Dendritic cell treated with granulocyte-macrophage colony-stimulating factor and Interleukin-4, amounts not matched to agents 40 ng/mL and 50 ng/mL, for 4 days (primary cell): ENCODE results near the gene ROR1.

Experiments used
- H3K27ac Mint-ChIP-seq: one replicate; pipeline ENCODE4 v1.8.0; 2022; ENCODE audit warnings: mild to moderate bottlenecking, mixed read lengths
- H3K27me3 Mint-ChIP-seq: one replicate; pipeline ENCODE4 v1.8.0; 2022; ENCODE audit warnings: mild to moderate bottlenecking, mixed read lengths
- H3K36me3 Mint-ChIP-seq: one replicate; pipeline ENCODE4 v1.8.0; 2022; ENCODE audit warnings: low read depth, mixed read lengths
- H3K4me1 Mint-ChIP-seq: one replicate; pipeline ENCODE4 v1.8.0; 2022; ENCODE audit warnings: low read depth, mixed read lengths
- H3K4me3 Mint-ChIP-seq: one replicate; pipeline ENCODE4 v1.8.0; 2022; ENCODE audit warnings: mild to moderate bottlenecking, moderate library complexity, mixed read lengths
- H3K9me3 Mint-ChIP-seq: one replicate; pipeline ENCODE4 v1.8.0; 2022; ENCODE audit warnings: mixed read lengths
- intact Hi-C: fragments of 100-400 bp; cut with micrococcal nuclease; formaldehyde crosslinking; loops from one replicate; pipeline ENCODE4 v1.15.0; 2022

The ROR1 gene

DNA sequence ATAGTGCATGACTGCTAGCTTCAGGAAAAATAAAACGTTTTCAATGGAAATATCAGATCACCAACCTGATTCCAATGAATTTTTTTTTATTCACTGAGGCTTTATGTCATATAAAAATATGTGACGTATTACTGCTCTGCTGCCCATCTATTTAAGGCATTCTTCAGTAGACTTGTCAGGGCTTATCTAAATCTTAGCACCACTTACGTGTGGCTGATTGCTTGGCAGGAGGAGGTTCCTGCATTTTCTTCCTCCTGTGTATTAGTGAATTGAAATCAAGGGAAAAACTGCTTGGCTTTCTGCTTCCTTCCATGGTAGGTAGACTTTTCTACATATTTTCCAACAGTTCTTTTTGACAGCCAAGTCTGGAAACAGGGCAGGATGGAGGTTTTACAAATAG lies 80.3 kb downstream of the ROR1 start:
- no peaks in the 10 kb centered on the region for H3K36me3 Mint-ChIP-seq
- no peaks in the 10 kb centered on the region for H3K4me1 Mint-ChIP-seq
- no peak overlapping the region for H3K27ac Mint-ChIP-seq
- H3K27me3 Mint-ChIP-seq: no peaks in the 10 kb centered on the region
- peaks cover 12% of the 10 kb centered on the region for H3K9me3 Mint-ChIP-seq
- H3K4me3 Mint-ChIP-seq: no peak overlapping the region
- intact Hi-C loops: no loop called here

DNA sequence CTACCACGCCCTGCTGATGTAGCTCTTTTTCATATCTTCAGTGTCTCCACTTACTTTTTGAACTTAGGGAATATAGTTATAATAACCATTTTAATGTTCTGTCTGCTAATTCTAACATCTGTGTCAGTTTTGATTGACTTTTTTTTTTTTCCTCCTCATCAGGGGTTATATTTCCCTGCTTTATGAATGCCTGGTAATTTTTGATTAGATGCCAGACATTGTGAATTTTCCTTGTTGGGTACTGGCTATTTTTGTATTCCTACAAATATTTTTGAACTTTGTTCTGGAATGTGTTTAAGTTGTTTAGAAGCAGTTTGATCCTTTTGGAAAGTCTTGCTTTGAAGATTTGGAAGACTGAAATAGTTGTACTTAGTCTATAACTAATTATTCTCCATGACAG lies 82.1 kb downstream of the ROR1 start:
- Mint-ChIP-seq H3K9me3 (peaks cover 12% of the 10 kb centered on the region), H3K4me1 (no peaks in the 10 kb centered on the region), H3K27me3 (no peaks in the 10 kb centered on the region), H3K4me3 (no peak overlapping the region), H3K27ac (no peak overlapping the region), H3K36me3 (no peaks in the 10 kb centered on the region)
- intact Hi-C loops: no loop called here

- Mint-ChIP-seq H3K27me3 (no peaks in the 10 kb centered on the region), H3K4me1 (no peaks in the 10 kb centered on the region), H3K27ac (no peak overlapping the region), H3K9me3 (peaks cover 12% of the 10 kb centered on the region), H3K36me3 (no peaks in the 10 kb centered on the region), H3K4me3 (no peak overlapping the region)
- intact Hi-C loops: no loop called here
Observed at GRCh38 chr1:63856924-63857323, 83.1 kb downstream of the ROR1 start.

DNA sequence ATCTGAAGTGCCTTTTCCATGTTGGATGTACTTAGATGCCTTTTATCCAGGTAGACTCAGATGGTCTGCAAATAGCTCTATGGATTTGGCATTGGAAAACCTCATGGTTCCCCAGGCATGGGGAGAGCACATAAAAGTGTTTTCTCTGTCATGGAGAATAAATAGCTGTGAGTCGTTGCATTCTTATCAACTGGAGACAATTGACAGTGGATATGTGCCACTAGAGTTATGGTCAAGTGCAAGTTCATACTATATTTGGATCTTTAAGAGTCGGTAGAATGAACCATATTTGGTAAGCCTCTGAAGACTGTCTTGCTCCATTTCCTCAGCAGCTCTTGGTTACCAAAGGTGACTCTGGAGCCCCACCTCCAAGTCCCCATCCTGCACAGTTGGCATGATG lies 83.7 kb downstream of the ROR1 start:
- intact Hi-C loops: no loop called here
- peaks cover 12% of the 10 kb centered on the region for H3K9me3 Mint-ChIP-seq
- no peak overlapping the region for H3K27ac Mint-ChIP-seq
- no peaks in the 10 kb centered on the region for H3K4me1 Mint-ChIP-seq
- H3K27me3 Mint-ChIP-seq: no peaks in the 10 kb centered on the region
- H3K36me3 Mint-ChIP-seq: no peaks in the 10 kb centered on the region
- H3K4me3 Mint-ChIP-seq: no peak overlapping the region

DNA sequence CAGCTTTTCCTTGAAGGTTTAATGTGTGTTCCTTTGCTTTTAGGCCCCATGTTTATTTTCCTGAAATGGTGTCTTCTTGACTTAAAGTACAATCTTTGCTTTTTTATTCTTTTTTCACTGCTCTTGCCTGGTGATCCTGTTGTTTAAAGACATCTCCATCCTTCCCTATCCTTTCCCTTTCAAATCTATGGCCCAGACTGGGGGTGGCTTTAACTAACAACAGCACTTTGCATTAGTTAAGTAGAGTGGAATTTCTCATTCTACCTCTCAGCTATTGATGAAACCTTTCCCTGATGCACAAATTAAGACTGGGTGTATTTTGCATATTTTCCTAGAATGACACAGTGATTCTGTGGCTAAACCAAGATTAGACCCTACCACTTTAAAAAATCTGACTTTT lies 84.3 kb downstream of the ROR1 start:
- intact Hi-C loops: no loop called here
- Mint-ChIP-seq H3K36me3 (no peaks in the 10 kb centered on the region), H3K4me1 (no peaks in the 10 kb centered on the region), H3K4me3 (no peak overlapping the region), H3K27me3 (no peaks in the 10 kb centered on the region), H3K9me3 (peaks cover 12% of the 10 kb centered on the region), H3K27ac (no peak overlapping the region)

GRCh38 chr1:63859480-63860275 lies 85.9 kb downstream of the ROR1 start:
- Mint-ChIP-seq H3K4me1 (no peaks in the 10 kb centered on the region), H3K9me3 (peaks cover 12% of the 10 kb centered on the region), H3K27me3 (no peaks in the 10 kb centered on the region), H3K4me3 (no peak overlapping the region), H3K36me3 (no peaks in the 10 kb centered on the region), H3K27ac (no peak overlapping the region)
- intact Hi-C loops: no loop called here

DNA sequence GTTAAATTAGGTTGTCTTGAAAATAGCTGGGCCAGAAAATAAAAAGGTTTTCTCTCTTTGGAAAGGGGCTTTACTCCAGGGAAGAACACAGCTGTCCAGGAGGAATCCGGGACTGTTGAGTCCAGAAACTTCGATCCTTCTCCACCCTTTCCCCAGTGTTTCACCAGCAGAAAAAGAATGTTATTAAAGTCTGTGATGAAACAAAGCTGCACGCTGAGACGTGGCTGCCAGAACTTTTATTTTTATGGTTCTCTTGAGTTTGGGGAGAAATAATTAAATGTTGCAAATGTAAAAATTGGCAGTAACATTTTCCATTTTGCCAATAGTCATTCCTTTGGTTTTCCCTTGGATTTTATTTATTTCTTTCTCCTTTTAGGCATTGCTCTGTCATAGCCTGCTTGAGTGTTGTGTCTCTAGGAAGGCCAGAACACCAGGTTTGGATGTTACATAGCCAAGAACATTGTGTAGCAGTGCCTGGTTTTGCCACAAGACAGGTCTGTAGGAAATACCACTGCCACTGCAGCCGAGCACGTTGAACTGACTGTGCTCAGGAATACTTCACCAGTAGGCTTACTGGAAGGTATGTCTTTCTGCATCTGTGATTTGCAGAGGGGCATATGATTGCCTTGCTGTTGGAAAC lies 87.4 kb downstream of the ROR1 start:
- no peaks in the 10 kb centered on the region for H3K4me1 Mint-ChIP-seq
- intact Hi-C loops: no loop called here
- no peaks in the 10 kb centered on the region for H3K27me3 Mint-ChIP-seq
- H3K9me3 Mint-ChIP-seq: peaks cover 10% of the 10 kb centered on the region
- H3K27ac Mint-ChIP-seq: no peak overlapping the region
- H3K4me3 Mint-ChIP-seq: no peak overlapping the region
- no peaks in the 10 kb centered on the region for H3K36me3 Mint-ChIP-seq

GRCh38 chr1:63863145-63863544 lies 89.3 kb downstream of the ROR1 start:
- Mint-ChIP-seq H3K4me1 (no peaks in the 10 kb centered on the region), H3K36me3 (no peaks in the 10 kb centered on the region), H3K4me3 (no peak overlapping the region), H3K27ac (no peak overlapping the region), H3K27me3 (no peaks in the 10 kb centered on the region), H3K9me3 (no peaks in the 10 kb centered on the region)
- intact Hi-C loops: no loop called here

DNA sequence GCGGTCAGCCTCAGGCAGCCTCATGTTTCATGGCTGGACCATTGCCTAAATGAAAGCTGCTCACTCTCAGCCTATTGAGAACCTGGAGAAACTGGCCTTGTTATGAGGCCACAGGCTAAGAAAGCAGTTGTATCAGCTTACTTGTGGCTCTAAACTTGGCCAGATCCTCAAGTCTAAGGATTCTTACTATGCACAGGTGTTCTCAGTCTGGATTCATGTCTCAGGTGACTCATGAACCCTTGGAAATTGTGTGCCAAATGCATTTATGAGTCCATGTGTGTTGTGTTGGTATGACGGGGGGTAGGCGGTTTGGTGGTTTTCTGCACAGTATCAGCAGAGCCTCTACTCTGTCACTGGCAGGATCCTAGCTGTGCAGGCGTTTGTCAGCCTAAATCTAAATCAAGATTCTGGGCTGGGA lies 90.4 kb downstream of the ROR1 start:
- Mint-ChIP-seq H3K4me1 (no peaks in the 10 kb centered on the region), H3K27ac (no peak overlapping the region), H3K9me3 (no peaks in the 10 kb centered on the region), H3K4me3 (no peak overlapping the region), H3K36me3 (no peaks in the 10 kb centered on the region), H3K27me3 (no peaks in the 10 kb centered on the region)
- intact Hi-C loops: no loop called here

DNA sequence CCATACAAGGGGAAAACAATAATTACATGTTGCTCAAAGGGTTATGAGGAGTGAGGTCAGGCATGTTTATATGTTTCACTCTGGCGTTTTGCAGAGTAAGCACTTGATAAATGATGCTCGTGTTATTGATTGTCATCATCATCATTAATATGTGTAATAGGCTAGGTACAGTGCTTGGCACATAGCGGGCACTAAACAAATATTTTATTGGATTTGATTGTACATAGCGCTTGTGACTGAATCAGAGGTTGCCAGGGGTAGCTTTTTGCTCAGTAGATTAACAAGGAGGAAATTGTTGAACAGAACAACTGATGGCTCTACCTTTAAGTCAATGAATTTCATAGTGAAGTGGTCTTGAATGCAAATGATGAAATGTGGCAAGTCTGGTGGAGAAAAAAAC lies 91.7 kb downstream of the ROR1 start:
- Mint-ChIP-seq H3K36me3 (no peaks in the 10 kb centered on the region), H3K9me3 (no peaks in the 10 kb centered on the region), H3K27me3 (no peaks in the 10 kb centered on the region), H3K4me3 (no peak overlapping the region), H3K27ac (no peak overlapping the region), H3K4me1 (no peaks in the 10 kb centered on the region)
- intact Hi-C loops: no loop called here

DNA sequence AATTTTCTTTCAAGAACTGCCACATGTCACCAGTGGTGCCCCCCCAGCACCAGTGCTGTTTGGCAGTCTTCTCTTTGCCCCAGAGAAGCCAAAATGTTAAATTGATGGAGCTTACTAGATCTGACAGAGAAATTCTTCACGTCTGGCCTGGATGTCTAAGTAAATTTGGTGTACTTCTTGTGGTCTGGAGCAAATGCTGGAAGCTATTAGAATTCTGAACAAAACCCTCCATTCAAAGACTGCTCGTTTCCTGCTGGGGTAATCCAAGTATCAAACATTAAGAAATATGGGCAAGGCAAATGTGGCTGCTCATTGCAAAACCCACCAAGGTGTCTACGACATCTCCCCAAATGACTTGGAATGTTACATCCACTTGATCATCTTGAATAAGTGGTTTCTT lies 92.3 kb downstream of the ROR1 start:
- no peak overlapping the region for H3K27ac Mint-ChIP-seq
- no peak overlapping the region for H3K4me3 Mint-ChIP-seq
- H3K4me1 Mint-ChIP-seq: no peaks in the 10 kb centered on the region
- H3K27me3 Mint-ChIP-seq: no peaks in the 10 kb centered on the region
- intact Hi-C loops: no loop called here
- H3K9me3 Mint-ChIP-seq: no peaks in the 10 kb centered on the region
- no peaks in the 10 kb centered on the region for H3K36me3 Mint-ChIP-seq

DNA sequence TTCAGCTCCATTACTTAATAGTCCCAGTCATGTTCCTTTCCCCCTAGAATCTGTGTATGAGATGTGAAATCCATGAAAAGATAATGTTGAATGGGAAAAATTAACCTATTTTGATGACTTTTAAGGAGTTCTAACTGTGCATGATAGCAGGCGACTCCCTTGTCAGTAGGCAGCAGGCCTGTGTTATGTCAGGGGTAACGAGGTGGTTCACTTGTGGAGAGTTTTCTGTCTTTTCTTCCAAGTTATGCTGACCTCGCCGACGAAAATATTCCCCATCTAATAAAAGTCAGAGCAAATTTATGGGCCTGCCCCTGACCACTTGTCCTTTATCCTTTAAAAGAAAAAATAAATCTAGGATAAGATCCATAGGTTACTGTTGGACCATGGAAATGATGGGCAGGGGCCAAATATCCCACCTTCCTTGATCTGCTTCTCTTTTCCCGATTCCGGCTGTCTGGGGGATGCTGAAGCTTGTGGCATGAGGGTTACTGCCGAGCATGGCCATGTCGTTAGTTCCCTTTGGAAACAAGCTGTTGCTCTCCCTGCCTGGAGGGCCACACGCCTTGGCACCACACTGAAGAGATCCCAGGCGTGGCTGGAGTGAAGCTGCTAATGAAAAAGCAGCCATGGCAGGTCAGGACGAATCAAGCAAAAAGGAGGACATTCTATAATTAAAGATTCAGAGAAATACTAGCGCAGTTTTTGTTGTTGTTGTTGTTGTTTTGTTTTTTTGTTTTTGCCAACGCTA lies 93.8 kb downstream of the ROR1 start:
- Mint-ChIP-seq H3K4me1 (no peaks in the 10 kb centered on the region), H3K27ac (no peak overlapping the region), H3K36me3 (no peaks in the 10 kb centered on the region), H3K4me3 (no peak overlapping the region), H3K27me3 (no peaks in the 10 kb centered on the region), H3K9me3 (no peaks in the 10 kb centered on the region)
- intact Hi-C loops: no loop called here

- intact Hi-C loops: no loop called here
- H3K27ac Mint-ChIP-seq: no peak overlapping the region
- no peaks in the 10 kb centered on the region for H3K27me3 Mint-ChIP-seq
Observed at GRCh38 chr1:63868268-63868781, 94.5 kb downstream of the ROR1 start.

GRCh38 chr1:63870152-63870551 lies 96.3 kb downstream of the ROR1 start:
- Mint-ChIP-seq H3K4me1 (no peaks in the 10 kb centered on the region), H3K27ac (no peak overlapping the region), H3K36me3 (no peaks in the 10 kb centered on the region), H3K27me3 (no peaks in the 10 kb centered on the region), H3K9me3 (no peaks in the 10 kb centered on the region), H3K4me3 (no peak overlapping the region)
- intact Hi-C loops: no loop called here

More at GRCh38 chr1:63868268-63868781, 94.5 kb downstream of the ROR1 start:
- H3K4me1 Mint-ChIP-seq: no peaks in the 10 kb centered on the region
- no peak overlapping the region for H3K4me3 Mint-ChIP-seq
- H3K9me3 Mint-ChIP-seq: no peaks in the 10 kb centered on the region
- H3K36me3 Mint-ChIP-seq: no peaks in the 10 kb centered on the region
